ENCODE data around the gene PURA.

PURA gene

DNA sequence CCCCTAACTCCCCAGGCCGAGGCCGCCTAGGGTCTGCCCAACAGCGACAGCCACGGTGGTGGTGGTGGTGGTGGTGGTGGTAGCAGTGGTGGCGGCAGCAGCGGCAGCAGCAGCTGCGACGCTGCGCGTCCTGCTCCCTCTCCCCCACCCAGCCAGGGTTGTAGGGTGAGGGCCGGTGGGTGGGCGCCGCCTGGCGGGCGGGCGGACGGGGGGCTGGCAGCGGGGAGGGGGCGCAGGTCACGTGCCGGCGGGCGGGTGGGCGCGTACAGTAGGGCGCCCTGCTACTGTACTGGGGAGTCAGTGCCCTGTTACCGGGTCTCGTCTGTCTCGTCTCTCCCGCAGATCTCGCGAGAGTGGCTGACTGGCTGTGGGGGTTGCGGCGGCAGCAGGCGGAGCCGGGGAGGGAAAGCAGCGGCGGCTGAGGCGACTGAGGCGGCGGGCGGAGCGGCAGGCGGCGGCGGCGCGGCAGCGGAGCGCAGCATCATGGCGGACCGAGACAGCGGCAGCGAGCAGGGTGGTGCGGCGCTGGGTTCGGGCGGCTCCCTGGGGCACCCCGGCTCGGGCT lies at the start of gene PURA:
Gene PURA, plus strand, starts transcription at position 411 of the 565 bp plus-strand sequence. Its CDS starts 73 bp downstream, at position 484.
- DNase-seq (ENCODE audit: insufficient read length, low spot score) (peak; percentile 67), FAIRE-seq (no peak)
- TF ChIP-seq, protein P1, sequence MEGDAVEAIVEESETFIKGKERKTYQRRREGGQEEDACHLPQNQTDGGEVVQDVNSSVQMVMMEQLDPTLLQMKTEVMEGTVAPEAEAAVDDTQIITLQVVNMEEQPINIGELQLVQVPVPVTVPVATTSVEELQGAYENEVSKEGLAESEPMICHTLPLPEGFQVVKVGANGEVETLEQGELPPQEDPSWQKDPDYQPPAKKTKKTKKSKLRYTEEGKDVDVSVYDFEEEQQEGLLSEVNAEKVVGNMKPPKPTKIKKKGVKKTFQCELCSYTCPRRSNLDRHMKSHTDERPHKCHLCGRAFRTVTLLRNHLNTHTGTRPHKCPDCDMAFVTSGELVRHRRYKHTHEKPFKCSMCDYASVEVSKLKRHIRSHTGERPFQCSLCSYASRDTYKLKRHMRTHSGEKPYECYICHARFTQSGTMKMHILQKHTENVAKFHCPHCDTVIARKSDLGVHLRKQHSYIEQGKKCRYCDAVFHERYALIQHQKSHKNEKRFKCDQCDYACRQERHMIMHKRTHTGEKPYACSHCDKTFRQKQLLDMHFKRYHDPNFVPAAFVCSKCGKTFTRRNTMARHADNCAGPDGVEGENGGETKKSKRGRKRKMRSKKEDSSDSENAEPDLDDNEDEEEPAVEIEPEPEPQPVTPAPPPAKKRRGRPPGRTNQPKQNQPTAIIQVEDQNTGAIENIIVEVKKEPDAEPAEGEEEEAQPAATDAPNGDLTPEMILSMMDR (IDR thresholded peaks at IDR 0.05; ENCODE audit: insufficient read depth, missing control alignments), result no peak

GRCh38 chr5:140072812-140073211 lies 41.1 kb upstream of the PURA start:
- FAIRE-seq (no peak), DNase-seq (ENCODE audit: insufficient read length, low spot score) (no peak)
- TF ChIP-seq, protein P1 (IDR thresholded peaks at IDR 0.05; ENCODE audit: insufficient read depth, missing control alignments), result no peak

- no peak for DNase-seq (ENCODE audit: insufficient read length, low spot score)
- TF ChIP-seq, protein P1 (IDR thresholded peaks at IDR 0.05; ENCODE audit: insufficient read depth, missing control alignments), result peak; percentile 66
- FAIRE-seq, result no peak
Measured at GRCh38 chr5:140073296-140073695, 40.6 kb upstream of the PURA start.

- TF ChIP-seq, protein P1 (IDR thresholded peaks at IDR 0.05; ENCODE audit: insufficient read depth, missing control alignments), result peak; percentile 13
- FAIRE-seq, result no peak
Measured at GRCh38 chr5:140075371-140075770, 38.5 kb upstream of the PURA start.

DNA sequence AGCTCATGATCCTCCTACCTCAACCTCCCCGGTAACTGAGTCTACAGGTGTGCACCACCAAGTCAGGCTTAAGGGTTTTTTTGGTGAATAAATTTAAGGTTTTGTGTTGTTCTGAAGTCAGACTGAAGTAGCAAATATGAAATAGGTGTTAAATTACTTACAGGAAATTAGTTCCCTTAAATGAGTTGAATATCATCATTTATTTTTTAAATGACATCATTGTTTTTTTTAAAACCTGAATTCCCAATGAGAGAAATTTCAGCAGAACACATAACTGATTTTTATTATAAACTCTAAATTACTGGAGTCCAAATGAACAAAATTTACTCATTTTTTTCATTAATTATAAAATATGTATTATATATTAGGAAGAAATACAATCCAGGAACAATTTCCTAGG lies 37.8 kb upstream of the PURA start:
- FAIRE-seq, result no peak
- TF ChIP-seq, protein P1 (IDR thresholded peaks at IDR 0.05; ENCODE audit: insufficient read depth, missing control alignments), result no peak

More at GRCh38 chr5:140075371-140075770, 38.5 kb upstream of the PURA start:
- DNase-seq (ENCODE audit: insufficient read length, low spot score), result no peak

DNA sequence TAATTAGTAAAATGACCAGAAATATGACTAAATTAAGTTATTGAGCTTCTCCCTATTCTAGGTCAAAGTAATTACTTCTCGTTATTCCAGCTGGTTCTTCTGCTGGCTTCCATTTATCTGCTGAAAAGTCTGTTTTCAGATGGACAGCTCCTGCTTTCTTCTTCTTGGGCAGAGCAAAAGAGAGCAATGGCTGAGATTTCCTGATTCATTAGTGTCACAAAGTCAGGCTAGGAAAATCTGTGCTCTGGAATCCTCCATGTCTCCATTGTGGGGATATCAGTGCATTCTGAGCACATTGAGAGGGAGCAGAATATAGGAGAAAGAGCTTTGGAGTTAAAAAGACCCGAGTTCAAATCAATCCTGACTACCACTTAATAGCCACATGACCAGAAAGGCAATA lies 37.1 kb upstream of the PURA start:
- FAIRE-seq, result no peak
- no peak for DNase-seq (ENCODE audit: insufficient read length, low spot score)
- TF ChIP-seq, protein P1 (IDR thresholded peaks at IDR 0.05; ENCODE audit: insufficient read depth, missing control alignments), result no peak

More for the DNA sequence above, 37.8 kb upstream of the PURA start:
- no peak for DNase-seq (ENCODE audit: insufficient read length, low spot score)

DNA sequence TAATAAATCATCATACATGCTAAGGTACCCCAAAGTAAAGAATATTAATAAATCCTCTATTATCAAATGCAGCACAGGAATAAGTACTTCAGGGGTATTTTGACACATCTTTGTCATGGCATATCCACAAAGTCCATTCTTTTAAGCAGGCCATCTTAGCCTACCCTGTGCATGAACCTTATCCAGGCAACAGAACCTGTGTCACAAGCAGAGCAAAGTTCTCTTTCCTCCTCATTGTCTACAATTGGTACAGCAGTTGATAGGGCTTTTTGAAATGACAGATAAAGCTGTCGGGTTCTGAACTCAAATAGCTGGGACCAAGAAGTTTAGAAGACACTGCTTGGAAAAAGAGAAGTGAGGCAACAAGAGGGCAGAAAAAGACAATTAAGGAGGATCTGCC lies 30.8 kb upstream of the PURA start:
- no peak for DNase-seq (ENCODE audit: insufficient read length, low spot score)
- no peak for FAIRE-seq
- TF ChIP-seq, protein P1 (IDR thresholded peaks at IDR 0.05; ENCODE audit: insufficient read depth, missing control alignments), result no peak

Measured in D721Med (cell line).